Omental fat pad (tissue), 4 donors: Measurements from ENCODE around the gene B4GALT5. TPM values are rescaled to one million over a fixed set of nuclear protein-coding genes. Genes with fewer than 3 reads are reported as not detected.

Experiments
- ATAC-seq: fragments of 150-250 bp; one replicate; pipeline ENCODE4 v1.9.1; 2016; ENCODE audit warnings: mild to moderate bottlenecking, moderate library complexity; ENCODE audit not compliant: low FRiP score
- DNase-seq: peaks from one replicate; pipeline ENCODE4 v3.0.0-alpha.2; 2019; ENCODE audit warnings: low spot score
- total RNA-seq, 4 donors: library from RNA; depleted of rRNA; stranded (reverse); fragments of >200 nt; gene quantifications; one replicate each; pipeline ENCODE4 v1.1.0, GENCODE V29; 2016
- TF ChIP-seq, protein P1 (sequence below), 3 donors: fragments of 450-650 bp; IDR thresholded peaks; one replicate each; pipeline ENCODE4 v1.5.1; 2016 to 2017; ENCODE audit warnings: antibody characterized with exemption in 3 of 3, mild to moderate bottlenecking in 3 of 3, moderate library complexity in 2 of 3

B4GALT5 gene
- total RNA-seq, 4 donors from 2014 or later: 27.0 to 93.1 (median 31.3) TPM

DNA sequence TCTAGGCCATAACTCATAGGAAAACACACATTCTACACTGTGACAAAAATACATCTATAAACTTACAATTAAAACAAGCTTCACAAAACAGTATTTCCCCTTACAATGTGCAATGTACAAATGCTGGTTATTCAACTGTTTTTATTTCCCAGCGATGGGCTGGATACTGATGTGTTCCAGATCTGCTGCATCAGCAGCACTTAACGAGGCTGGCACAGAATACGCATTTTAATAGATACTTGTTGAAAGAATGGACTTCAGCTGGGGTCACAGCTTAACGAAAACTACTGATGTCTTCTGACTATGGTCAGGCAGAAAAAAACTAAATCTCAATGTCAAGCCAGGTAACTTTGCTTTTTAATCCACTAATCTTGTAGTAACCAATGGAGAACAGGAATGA is 70.9 kb downstream of the B4GALT5 start:
- TF ChIP-seq, protein P1, sequence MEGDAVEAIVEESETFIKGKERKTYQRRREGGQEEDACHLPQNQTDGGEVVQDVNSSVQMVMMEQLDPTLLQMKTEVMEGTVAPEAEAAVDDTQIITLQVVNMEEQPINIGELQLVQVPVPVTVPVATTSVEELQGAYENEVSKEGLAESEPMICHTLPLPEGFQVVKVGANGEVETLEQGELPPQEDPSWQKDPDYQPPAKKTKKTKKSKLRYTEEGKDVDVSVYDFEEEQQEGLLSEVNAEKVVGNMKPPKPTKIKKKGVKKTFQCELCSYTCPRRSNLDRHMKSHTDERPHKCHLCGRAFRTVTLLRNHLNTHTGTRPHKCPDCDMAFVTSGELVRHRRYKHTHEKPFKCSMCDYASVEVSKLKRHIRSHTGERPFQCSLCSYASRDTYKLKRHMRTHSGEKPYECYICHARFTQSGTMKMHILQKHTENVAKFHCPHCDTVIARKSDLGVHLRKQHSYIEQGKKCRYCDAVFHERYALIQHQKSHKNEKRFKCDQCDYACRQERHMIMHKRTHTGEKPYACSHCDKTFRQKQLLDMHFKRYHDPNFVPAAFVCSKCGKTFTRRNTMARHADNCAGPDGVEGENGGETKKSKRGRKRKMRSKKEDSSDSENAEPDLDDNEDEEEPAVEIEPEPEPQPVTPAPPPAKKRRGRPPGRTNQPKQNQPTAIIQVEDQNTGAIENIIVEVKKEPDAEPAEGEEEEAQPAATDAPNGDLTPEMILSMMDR (IDR thresholded peaks at IDR 0.05): no peak
- DNase-seq: no peak
- ATAC-seq: no peak

DNA sequence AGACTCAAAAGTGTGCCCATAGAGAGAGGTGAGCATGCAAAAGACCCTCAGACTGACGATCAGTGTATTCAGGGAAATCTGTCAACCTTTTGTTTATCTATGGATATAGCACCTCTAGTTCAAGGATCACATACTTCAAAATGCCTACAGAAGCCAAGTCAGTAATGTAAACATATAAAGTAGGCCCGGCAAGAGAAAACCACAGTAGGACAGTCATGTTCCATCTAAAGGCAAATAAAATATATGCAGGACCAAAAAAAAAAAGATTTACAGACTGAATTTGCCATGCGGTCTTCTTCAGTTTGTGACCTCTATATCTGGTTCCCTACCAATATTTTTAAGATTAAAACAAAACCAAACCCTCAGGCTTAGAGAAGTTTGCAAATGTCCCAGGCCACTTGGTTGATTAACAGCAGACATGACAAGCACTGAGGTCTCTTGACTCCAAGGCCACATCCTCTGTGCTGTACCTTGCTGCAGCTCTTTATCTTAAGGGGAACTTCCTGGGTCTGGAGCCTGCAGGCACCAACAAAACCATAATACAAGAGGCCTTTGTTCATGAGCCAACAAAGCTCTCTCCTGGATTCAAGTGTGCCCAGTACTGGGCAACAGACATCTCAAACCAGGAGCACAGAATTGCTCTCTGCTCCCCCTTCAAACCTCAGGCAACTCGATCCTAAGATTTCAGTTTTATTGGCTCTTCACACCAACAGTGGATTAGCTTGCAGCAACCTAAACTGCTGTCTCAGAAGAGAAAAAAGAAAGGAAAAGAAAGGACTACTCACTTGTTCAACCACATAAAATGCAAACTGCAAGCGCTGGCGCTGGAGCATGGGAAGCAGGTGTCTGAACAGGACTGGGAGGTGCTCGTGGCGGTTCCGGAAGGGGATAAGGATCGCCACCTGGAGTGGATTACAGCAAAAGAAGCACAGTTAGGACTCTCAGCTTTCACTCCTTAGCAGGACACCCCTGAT is 71.7 kb downstream of the B4GALT5 start:
- TF ChIP-seq, protein P1 (IDR thresholded peaks at IDR 0.05): no peak
- no peak for ATAC-seq
- no peak for DNase-seq

DNA sequence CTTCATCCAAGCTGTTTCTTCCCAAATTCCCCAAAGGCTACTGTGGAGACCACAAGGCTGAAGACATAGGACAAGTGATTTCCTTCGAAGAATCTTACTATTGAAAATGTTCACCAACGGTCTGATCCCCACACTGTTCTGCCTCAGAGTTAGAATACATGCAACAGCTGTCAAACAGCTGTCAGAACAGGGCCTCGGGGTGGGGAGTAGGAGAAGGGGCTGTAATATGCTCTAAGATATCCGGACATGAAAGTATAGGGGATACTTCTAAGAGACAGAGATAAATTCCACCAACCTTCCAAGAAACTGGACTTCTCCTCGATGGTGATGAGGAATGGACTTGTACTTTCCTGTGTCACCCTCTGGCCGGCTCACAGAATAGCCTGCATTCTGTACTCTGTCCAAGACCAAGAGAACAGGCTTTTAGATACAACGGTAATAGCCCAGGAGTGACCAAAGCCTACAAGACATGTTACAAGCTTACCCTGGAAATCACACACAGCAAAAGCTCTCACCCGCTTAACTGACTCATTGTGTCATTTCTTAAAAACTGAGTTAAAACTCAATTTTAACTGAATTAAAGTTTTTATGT is 76.5 kb downstream of the B4GALT5 start:
- DNase-seq (no peak), ATAC-seq (no peak)
- TF ChIP-seq, protein P1 (IDR thresholded peaks at IDR 0.05): no peak

DNA sequence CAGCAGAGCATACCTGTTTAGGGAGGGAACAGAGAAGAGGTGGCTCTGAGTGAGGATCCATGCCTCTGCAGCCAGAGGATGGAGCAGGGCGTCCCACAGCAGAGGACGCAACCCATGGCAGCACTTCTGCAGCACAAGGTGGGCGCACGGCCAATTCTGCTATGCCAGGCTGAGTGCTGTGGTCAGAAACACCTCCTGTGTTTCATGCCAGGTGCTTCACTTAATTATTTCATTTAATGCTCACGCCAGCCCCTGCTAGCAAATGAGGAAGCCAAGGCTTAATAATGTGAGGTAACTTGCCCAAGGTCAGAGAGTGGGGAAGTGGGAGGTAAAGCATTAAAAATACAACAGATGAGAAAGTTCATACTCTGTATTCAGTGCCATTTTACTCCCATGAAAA is 77.2 kb downstream of the B4GALT5 start:
- no peak for DNase-seq
- TF ChIP-seq, protein P1 (IDR thresholded peaks at IDR 0.05): no peak
- no peak for ATAC-seq

- DNase-seq (no peak), ATAC-seq (no peak)
- TF ChIP-seq, protein P1 (IDR thresholded peaks at IDR 0.05): no peak
Measured at GRCh38 chr20:49635866-49636265, 77.8 kb downstream of the B4GALT5 start.

DNA sequence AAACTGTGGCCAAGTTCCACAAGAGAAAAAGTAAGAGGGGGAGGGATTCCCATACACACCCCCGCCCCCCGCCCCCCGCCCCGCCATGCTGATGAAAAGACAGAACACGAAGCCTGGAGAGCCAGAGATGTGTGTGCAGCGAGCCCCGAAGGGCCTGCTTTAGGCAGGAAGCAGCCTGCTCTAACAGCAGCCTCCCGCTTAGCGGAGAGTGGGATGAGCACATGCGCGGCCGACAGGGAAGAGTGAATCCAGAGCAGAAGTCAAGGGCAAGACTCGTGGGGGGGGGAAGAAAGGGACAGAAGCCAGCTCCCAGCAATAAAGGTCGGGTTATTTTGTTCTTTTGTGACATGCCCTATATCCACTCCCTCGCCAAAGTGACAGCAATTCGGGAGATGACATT is 78.5 kb downstream of the B4GALT5 start:
- TF ChIP-seq, protein P1 (IDR thresholded peaks at IDR 0.05): no peak
- DNase-seq: no peak
- no peak for ATAC-seq
